ENCODE results near the gene PRM3. TPM values are rescaled to one million over a fixed set of nuclear protein-coding genes. Genes with fewer than 3 reads are reported as not detected.
A peak's percentile ranks its signal among the peaks of the same experiment; 100 is the strongest.

The PRM3 gene
- total and polyA plus RNA-seq, 5 donors from 2014 or later: not detected

GRCh38 chr16:11289202-11289601 lies 15.8 kb upstream of the PRM3 start:
- Histone ChIP-seq H3K27me3 (ENCODE audit: control insufficient read depth, insufficient read depth, low read length) (no peaks in the 10 kb centered on the region), H3K4me1 (ENCODE audit: control insufficient read depth, insufficient read depth, low read length, poor library complexity, severe bottlenecking) (no peaks in the 10 kb centered on the region), H3K9me3 (ENCODE audit: control insufficient read depth in 2 of 2, low read length in 2 of 2) (no peaks in the 10 kb centered on the region), H3K36me3 (ENCODE audit: control insufficient read depth, insufficient read depth, low read length) (no peaks in the 10 kb centered on the region), H3K27ac (ENCODE audit: insufficient read depth, low read length, poor library complexity, severe bottlenecking) (no peak overlapping the region), H3K4me3 (ENCODE audit: low read depth, low read length) (no peak overlapping the region)
- Mint-ChIP-seq H3K36me3 (no peaks in the 10 kb centered on the region), H3K4me1 (peaks cover 0 to under 1% (median 0%) of the 10 kb centered on the region in 4 donors), H3K9me3 (no peaks in the 10 kb centered on the region), H3K4me3 (no peak overlapping the region), H3K27me3 (peaks cover 12% of the 10 kb centered on the region), H3K27ac (no peak overlapping the region)
- ATAC-seq (ENCODE audit: low read depth in 2 of 2) (no peak), DNase-seq (no peak)

- no peak for ATAC-seq (ENCODE audit: low read depth in 2 of 2)
- no peak overlapping the region for H3K27ac Mint-ChIP-seq
Observed at GRCh38 chr16:11285842-11286241, 12.4 kb upstream of the PRM3 start.

GRCh38 chr16:11283820-11284248 lies 10.4 kb upstream of the PRM3 start:
- H3K9me3 ChIP-seq (ENCODE audit: control insufficient read depth in 2 of 2, low read length in 2 of 2): no peaks in the 10 kb centered on the region
- H3K4me3 ChIP-seq (ENCODE audit: low read depth, low read length): no peak overlapping the region
- no peaks in the 10 kb centered on the region for H3K27me3 ChIP-seq (ENCODE audit: control insufficient read depth, insufficient read depth, low read length)
- H3K27me3 Mint-ChIP-seq: peaks cover 30% of the 10 kb centered on the region
- ATAC-seq (ENCODE audit: low read depth in 2 of 2): no peak
- H3K27ac ChIP-seq (ENCODE audit: insufficient read depth, low read length, poor library complexity, severe bottlenecking): no peak overlapping the region
- H3K4me3 Mint-ChIP-seq: no peak overlapping the region
- no peak overlapping the region for H3K27ac Mint-ChIP-seq
- peaks cover 0 to 1% (median 0%) of the 10 kb centered on the region in 7 donors for H3K9me3 Mint-ChIP-seq
- no peaks in the 10 kb centered on the region for H3K36me3 ChIP-seq (ENCODE audit: control insufficient read depth, insufficient read depth, low read length)
- peaks cover 0 to 4% (median 2%) of the 10 kb centered on the region in 4 donors for H3K4me1 Mint-ChIP-seq
- no peaks in the 10 kb centered on the region for H3K36me3 Mint-ChIP-seq
- DNase-seq: no peak
- H3K4me1 ChIP-seq (ENCODE audit: control insufficient read depth, insufficient read depth, low read length, poor library complexity, severe bottlenecking): no peaks in the 10 kb centered on the region

More at GRCh38 chr16:11285842-11286241, 12.4 kb upstream of the PRM3 start:
- H3K4me1 Mint-ChIP-seq: peaks cover 0 to 4% (median 2%) of the 10 kb centered on the region in 4 donors
- no peaks in the 10 kb centered on the region for H3K36me3 Mint-ChIP-seq
- DNase-seq: no peak
- Histone ChIP-seq H3K4me3 (ENCODE audit: low read depth, low read length) (no peak overlapping the region), H3K27me3 (ENCODE audit: control insufficient read depth, insufficient read depth, low read length) (no peaks in the 10 kb centered on the region), H3K9me3 (ENCODE audit: control insufficient read depth in 2 of 2, low read length in 2 of 2) (no peaks in the 10 kb centered on the region), H3K36me3 (ENCODE audit: control insufficient read depth, insufficient read depth, low read length) (no peaks in the 10 kb centered on the region), H3K4me1 (ENCODE audit: control insufficient read depth, insufficient read depth, low read length, poor library complexity, severe bottlenecking) (no peaks in the 10 kb centered on the region), H3K27ac (ENCODE audit: insufficient read depth, low read length, poor library complexity, severe bottlenecking) (no peak overlapping the region)
- H3K9me3 Mint-ChIP-seq: peaks cover 0 to 1% (median 0%) of the 10 kb centered on the region in 7 donors
- H3K4me3 Mint-ChIP-seq: no peak overlapping the region
- peaks cover 22% of the 10 kb centered on the region for H3K27me3 Mint-ChIP-seq

- H3K9me3 ChIP-seq (ENCODE audit: control insufficient read depth in 2 of 2, low read length in 2 of 2): no peaks in the 10 kb centered on the region
- Mint-ChIP-seq H3K9me3 (peaks cover 0 to 1% (median 0%) of the 10 kb centered on the region in 7 donors), H3K4me3 (no peak within 1 kb of the TSS), H3K27me3 (peaks cover 25% of the 10 kb centered on the region), H3K27ac (no peak within 1 kb of the TSS), H3K4me1 (peaks cover 0 to 4% (median 2%) of the 10 kb centered on the region in 4 donors), H3K36me3 (no peaks in the 10 kb centered on the region)
- no peak for ATAC-seq (ENCODE audit: low read depth in 2 of 2)
- no peak for DNase-seq
- H3K4me1 ChIP-seq (ENCODE audit: control insufficient read depth, insufficient read depth, low read length, poor library complexity, severe bottlenecking): no peaks in the 10 kb centered on the region
- no peak within 1 kb of the TSS for H3K4me3 ChIP-seq (ENCODE audit: low read depth, low read length)
- no peaks in the 10 kb centered on the region for H3K27me3 ChIP-seq (ENCODE audit: control insufficient read depth, insufficient read depth, low read length)
- no peak within 1 kb of the TSS for H3K27ac ChIP-seq (ENCODE audit: insufficient read depth, low read length, poor library complexity, severe bottlenecking)
- H3K36me3 ChIP-seq (ENCODE audit: control insufficient read depth, insufficient read depth, low read length): no peaks in the 10 kb centered on the region
Observed at GRCh38 chr16:11280616-11281522, 7.4 kb upstream of the PRM3 start, which contains the start of gene PRM1. Gene PRM1 (minus strand): TSS chr16:11281330. CDS start chr16:11281238, 92 bp downstream.

GRCh38 chr16:11278681-11279628 lies 5.5 kb upstream of the PRM3 start:
- peak overlapping the region in 1 of 3 donors; percentile 17 for H3K27ac Mint-ChIP-seq
- peaks cover 20% of the 10 kb centered on the region for H3K27me3 Mint-ChIP-seq
- H3K36me3 Mint-ChIP-seq: no peaks in the 10 kb centered on the region
- no peak overlapping the region for H3K27ac ChIP-seq (ENCODE audit: insufficient read depth, low read length, poor library complexity, severe bottlenecking)
- peaks cover 0 to 1% (median 0%) of the 10 kb centered on the region in 7 donors for H3K9me3 Mint-ChIP-seq
- no peak for DNase-seq
- H3K4me1 Mint-ChIP-seq: peaks cover 0 to 3% (median under 1%) of the 10 kb centered on the region in 4 donors
- H3K4me1 ChIP-seq (ENCODE audit: control insufficient read depth, insufficient read depth, low read length, poor library complexity, severe bottlenecking): no peaks in the 10 kb centered on the region
- no peak overlapping the region for H3K4me3 Mint-ChIP-seq
- H3K9me3 ChIP-seq (ENCODE audit: control insufficient read depth in 2 of 2, low read length in 2 of 2): no peaks in the 10 kb centered on the region
- ATAC-seq (ENCODE audit: low read depth in 2 of 2): no peak
- H3K27me3 ChIP-seq (ENCODE audit: control insufficient read depth, insufficient read depth, low read length): no peaks in the 10 kb centered on the region
- no peaks in the 10 kb centered on the region for H3K36me3 ChIP-seq (ENCODE audit: control insufficient read depth, insufficient read depth, low read length)
- no peak overlapping the region for H3K4me3 ChIP-seq (ENCODE audit: low read depth, low read length)

GRCh38 chr16:11277607-11278337 lies 4.3 kb upstream of the PRM3 start:
- DNase-seq (no peak), ATAC-seq (ENCODE audit: low read depth in 2 of 2) (no peak)
- Histone ChIP-seq H3K27ac (ENCODE audit: insufficient read depth, low read length, poor library complexity, severe bottlenecking) (no peak overlapping the region), H3K4me1 (ENCODE audit: control insufficient read depth, insufficient read depth, low read length, poor library complexity, severe bottlenecking) (no peaks in the 10 kb centered on the region), H3K27me3 (ENCODE audit: control insufficient read depth, insufficient read depth, low read length) (no peaks in the 10 kb centered on the region), H3K4me3 (ENCODE audit: low read depth, low read length) (no peak overlapping the region), H3K36me3 (ENCODE audit: control insufficient read depth, insufficient read depth, low read length) (no peaks in the 10 kb centered on the region), H3K9me3 (ENCODE audit: control insufficient read depth in 2 of 2, low read length in 2 of 2) (no peaks in the 10 kb centered on the region)
- Mint-ChIP-seq H3K4me1 (peaks cover 0 to 3% (median 0%) of the 10 kb centered on the region in 4 donors), H3K9me3 (peaks cover 0 to 1% (median 0%) of the 10 kb centered on the region in 7 donors), H3K27ac (no peak overlapping the region), H3K36me3 (no peaks in the 10 kb centered on the region), H3K4me3 (no peak overlapping the region), H3K27me3 (peaks cover 17% of the 10 kb centered on the region)

All from CD4-positive, CD25-positive, alpha-beta regulatory T cell (primary cell).